HS-5 (cell line): ENCODE measurements around the gene STX3.
"Not testable (repeated sequence)": the region's sequence is repeated elsewhere in the genome, so short reads cannot be mapped to it uniquely, and the experiment has no call there.

ENCODE experiments used
- DNase-seq: peaks from one replicate; pipeline ENCODE4 v3.0.0-alpha.2; 2012; ENCODE audit warnings: low read depth

STX3 gene

DNA sequence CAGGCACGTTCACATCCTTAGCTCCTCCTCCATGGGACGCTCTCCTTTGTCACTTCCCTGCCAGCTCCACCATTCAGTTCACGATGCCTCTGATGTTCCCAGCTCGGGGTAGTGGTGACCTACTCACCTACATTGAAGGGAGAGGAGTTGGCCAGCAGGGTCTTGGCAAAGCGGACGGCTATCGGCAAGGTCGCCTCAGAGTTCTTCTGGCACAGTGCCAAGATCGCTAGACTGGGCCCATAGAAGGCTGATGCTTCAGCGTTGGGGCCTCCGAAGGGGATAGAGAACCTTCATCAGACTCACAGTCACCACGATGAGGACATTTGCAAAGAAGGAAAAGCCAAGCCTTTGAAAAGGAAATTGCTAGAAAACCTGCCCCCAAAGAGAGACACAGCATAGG lies 87.1 kb downstream of the STX3 start:
- no peak for DNase-seq

DNA sequence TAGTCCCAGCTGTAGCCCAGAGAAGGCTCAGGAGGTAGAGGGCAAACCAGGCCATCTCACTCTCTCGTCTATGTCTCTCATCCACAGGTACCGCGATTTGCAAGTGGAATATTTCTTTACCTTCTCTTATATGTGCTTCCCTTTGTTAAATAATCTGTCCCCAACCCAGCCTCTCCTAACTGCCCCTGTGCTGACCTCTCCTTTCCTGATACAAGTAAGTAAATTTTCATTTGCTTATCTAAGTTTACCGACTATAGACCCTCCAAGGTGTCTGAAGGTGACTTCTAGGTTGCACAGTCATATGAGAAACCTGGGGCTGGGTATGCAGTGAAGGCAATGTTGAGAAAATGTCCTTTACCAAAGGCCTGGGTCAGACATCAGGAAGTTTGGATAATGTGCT lies 90.2 kb downstream of the STX3 start, which contains the start of gene CBLIF:
CBLIF (minus strand) TSS at position 101 of the 400 bp plus-strand sequence; CDS start at position 55, 46 bp downstream.
- DNase-seq, result no peak

DNA sequence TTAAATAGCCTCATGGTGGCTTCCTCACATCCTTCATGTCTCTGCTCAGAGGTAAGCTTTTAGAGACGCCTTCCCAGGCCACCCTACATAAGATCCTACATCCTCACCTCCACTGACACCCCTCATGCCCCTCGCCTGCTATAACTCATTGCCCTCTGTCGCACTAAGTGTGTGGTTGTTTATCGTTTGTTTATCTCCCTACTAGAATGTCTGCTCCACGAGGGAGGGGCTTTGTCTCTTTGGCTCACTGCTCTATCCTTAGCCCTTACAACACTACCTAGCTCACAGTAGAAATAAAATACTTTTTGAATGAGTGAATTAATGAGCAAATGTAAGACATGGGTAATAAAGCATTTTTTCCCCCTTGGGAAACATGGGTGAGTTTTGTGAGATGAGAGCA lies 91.4 kb downstream of the STX3 start:
- no peak for DNase-seq

DNA sequence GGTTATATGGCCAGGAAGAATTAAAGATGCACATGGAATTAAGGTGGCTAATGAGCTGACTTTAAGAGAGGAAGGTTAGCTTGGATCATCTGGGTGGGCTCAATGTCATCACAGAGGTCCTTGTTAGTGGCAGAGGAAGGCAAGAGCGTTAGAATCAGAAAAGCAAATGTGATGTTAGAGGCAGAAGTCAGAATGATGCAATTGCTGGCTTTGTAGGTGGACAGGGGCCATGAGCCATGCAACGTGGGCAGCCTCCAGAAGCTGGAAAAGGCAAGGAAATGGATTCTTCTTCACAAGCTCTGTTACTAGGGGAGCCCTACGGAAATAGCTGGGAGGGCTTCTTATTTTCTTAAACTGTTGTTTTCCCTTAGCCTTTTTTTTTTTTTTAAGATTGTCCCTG lies 92.5 kb downstream of the STX3 start:
- DNase-seq, result no peak

DNA sequence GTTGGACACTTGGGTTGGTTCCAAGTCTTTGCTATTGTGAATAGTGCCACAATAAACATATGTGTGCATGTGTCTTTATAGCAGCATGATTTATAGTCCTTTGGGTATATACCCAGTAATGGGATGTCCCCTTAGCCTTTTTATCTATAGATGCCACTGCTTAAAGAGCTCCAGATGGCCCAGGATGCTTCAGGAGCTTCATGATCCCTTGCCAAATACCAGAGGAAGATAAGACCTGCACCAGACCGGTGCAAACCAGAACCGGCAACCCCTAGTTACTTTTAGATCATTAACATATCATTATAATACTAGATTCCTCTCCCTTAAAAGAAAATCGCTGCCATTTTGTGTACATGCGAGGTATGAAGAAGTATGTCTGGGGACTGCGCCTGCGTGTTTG lies 93.3 kb downstream of the STX3 start:
- DNase-seq, result not testable (repeated sequence)

DNA sequence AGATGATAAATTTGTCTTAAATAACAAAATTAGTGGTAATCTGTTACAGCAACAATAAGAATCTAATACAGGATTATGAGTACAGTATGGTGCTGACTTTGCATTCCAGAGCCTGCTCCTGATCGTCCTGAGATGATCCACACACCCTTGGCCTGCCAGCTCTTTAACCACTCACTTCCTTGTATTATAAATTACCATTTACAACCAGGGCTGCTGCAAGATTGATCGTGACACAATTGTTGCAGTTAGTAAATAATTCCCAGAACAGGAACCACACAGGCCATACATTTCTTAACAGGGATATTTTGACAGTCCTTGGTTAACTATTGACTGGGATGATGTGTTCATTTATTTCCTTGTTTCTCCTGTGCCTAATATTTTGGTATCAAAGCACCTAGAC lies 94.0 kb downstream of the STX3 start:
- DNase-seq, result no peak

DNA sequence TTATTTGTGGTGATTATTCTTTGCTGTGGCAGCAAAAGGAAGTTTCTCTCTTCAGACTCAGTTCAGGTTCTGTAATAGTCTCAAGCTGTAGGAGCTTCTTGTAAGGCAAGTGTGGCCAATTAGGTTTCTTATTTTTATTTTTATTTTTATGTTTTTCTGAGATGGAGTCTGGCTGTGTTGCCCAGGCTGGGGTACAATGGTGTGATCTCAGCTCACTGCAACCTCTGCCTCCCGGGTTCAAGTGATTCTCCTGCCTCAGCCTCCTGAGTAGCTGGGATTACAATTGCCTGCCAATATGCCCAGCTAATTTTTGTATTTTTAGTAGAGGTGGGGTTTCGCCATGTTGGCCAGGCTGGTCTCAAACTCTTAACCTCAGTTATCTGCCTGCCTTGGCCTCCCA lies 94.4 kb downstream of the STX3 start:
- DNase-seq, result not testable (repeated sequence)

DNA sequence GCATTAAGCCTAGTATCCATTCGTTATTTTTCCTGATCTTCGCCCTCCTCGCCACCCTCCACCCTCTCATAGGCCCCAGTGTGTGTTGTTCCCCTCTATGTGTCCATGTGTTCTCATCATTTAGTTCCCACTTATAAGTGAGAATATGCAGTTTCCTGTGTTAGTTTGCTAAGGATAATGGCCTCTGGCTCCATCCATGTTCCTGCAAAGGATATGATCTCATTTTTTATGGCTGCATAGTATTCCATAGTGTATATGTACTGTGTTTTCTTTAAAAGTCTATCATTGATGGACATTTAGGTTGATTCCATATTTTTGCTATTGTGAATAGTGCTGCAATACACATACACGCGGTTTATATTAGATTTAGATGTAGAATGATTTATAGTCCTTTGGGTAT lies 96.2 kb downstream of the STX3 start:
- not testable (repeated sequence) for DNase-seq

DNA sequence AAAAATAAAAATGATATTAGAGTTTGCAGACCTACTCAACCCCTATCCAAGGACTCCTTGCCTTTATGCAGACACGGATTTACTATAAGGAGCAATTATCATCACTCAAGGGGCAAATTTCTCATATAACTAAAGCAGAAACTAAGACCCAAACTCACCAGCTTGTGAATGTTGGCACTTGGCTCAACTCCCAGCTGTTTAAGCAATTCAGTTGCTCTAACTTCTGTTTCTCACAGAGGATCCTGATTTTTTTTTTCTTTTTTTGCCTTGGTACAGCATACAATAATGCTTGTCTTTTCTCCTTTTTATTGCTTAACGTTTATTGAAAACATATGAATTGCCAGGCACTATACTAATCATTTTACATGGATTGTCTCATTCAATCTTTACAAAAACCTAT lies 99.7 kb downstream of the STX3 start:
- DNase-seq, result no peak
